ENCODE data around the gene FAM110D.

FAM110D gene

GRCh38 chr1:26130695-26131094, 28.2 kb upstream of the FAM110D start:
- no peak for DNase-seq

- no peak for DNase-seq
Observed at GRCh38 chr1:26132128-26132833, 26.6 kb upstream of the FAM110D start.

- no peak for DNase-seq
Observed at GRCh38 chr1:26132834-26133167, 26.1 kb upstream of the FAM110D start.

- no peak for DNase-seq
Observed at GRCh38 chr1:26134466-26134865, 24.4 kb upstream of the FAM110D start.

GRCh38 chr1:26138974-26139558, 19.8 kb upstream of the FAM110D start:
- DNase-seq, result no peak

- DNase-seq, result no peak
Observed at GRCh38 chr1:26142159-26142558, 16.7 kb upstream of the FAM110D start.

- peak; percentile 66 to 75 for DNase-seq
Observed at GRCh38 chr1:26145041-26145959, 13.6 kb upstream of the FAM110D start.

- DNase-seq, result no peak
Observed at GRCh38 chr1:26145960-26146294, 13.0 kb upstream of the FAM110D start.

- no peak for DNase-seq
Observed at GRCh38 chr1:26148887-26149286, 10.0 kb upstream of the FAM110D start.

- DNase-seq, result no peak
Observed at GRCh38 chr1:26153966-26154532, 4.8 kb upstream of the FAM110D start.

GRCh38 chr1:26154750-26155149, 4.1 kb upstream of the FAM110D start:
- DNase-seq, result no peak

GRCh38 chr1:26155370-26156284, 3.3 kb upstream of the FAM110D start:
- no peak for DNase-seq

GRCh38 chr1:26156285-26157038, 2.4 kb upstream of the FAM110D start:
- no peak for DNase-seq

- DNase-seq, result no peak
Observed at GRCh38 chr1:26158271-26158907, 490 bp upstream of the FAM110D start.

- DNase-seq, result no peak
Observed at GRCh38 chr1:26159743-26160039, 812 bp downstream of the FAM110D start.

- no peak for DNase-seq
Observed at GRCh38 chr1:26160527-26161414, 1.9 kb downstream of the FAM110D start.

- peak; percentile 18 to 26 for DNase-seq
Observed at GRCh38 chr1:26161415-26162219, 2.7 kb downstream of the FAM110D start.

GRCh38 chr1:26162220-26162709, 3.4 kb downstream of the FAM110D start:
- no peak for DNase-seq

GRCh38 chr1:26163684-26164035, 4.8 kb downstream of the FAM110D start:
- DNase-seq, result no peak
